ENCODE results near the gene ATOSB.

Gene ATOSB

GRCh38 chr9:35085078-35085477, 30.6 kb downstream of the ATOSB start:
- no peak overlapping the region for H3K4me3 Mint-ChIP-seq
- H3K36me3 Mint-ChIP-seq (ENCODE audit: low read depth) = peaks cover 17% of the 10 kb centered on the region
- H3K9me3 Mint-ChIP-seq = no peaks in the 10 kb centered on the region
- H3K27ac Mint-ChIP-seq = no peak overlapping the region
- peaks cover 4% of the 10 kb centered on the region for H3K4me1 Mint-ChIP-seq (ENCODE audit: low read depth)
- DNase-seq (ENCODE audit: low spot score) = no peak
- no peaks in the 10 kb centered on the region for H3K27me3 Mint-ChIP-seq (ENCODE audit: low read depth)

DNA sequence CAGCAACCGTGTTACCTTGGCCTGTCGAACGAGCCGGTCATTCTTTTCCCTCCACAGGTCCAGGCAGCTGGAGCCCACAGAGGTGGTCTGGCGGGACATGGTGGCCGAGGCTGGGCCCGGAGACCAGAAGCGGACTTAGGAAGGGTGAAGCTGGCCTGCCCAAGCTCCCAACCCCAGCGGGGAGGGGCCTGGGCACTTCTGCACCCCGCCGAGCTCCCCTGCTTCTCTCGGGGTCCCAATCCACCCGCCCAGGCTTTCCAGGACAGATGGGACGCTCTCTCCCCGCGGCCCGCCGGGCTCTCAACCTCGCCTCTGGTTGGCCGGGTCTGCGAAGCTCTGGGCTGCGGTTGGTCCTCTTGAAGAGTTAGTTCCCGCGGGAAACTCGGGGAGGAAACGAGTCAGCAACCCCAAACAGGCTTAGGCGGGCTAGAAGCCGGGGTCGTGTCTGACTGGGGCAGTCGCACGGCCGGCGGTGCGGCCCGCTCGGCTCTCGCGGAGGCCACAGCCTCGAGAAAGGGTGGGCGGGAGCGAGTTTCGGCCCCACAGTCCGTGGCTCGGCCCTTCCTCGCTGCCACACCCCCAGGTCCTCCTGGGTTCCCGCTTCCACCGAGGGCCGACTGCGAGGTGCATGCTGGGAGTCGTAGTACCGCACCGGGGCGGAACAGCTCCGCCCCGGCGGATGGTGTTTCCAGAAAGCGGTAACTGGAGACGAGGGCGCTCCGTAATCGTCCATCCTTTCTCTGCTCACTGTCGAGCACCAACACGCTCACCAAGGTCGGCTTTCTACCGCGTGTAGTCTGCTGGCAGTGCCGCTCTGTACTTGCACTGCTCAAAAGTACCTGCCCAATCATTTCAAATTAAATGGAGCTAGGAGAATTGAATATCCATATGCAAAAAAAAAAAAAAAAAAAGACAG, 36.0 kb downstream of the ATOSB start, which contains the start of gene FANCG:
TSS of gene FANCG (minus strand) at position 517 of the 916 bp plus-strand sequence. CDS start at position 99, 418 bp downstream.
- Mint-ChIP-seq H3K27ac (peak within 1 kb of the TSS; percentile 99), H3K4me1 (ENCODE audit: low read depth) (peaks cover 26% of the 10 kb centered on the region), H3K27me3 (ENCODE audit: low read depth) (no peaks in the 10 kb centered on the region), H3K4me3 (peak within 1 kb of the TSS; percentile 93), H3K36me3 (ENCODE audit: low read depth) (peaks cover 26% of the 10 kb centered on the region), H3K9me3 (no peaks in the 10 kb centered on the region)
- peak; percentile 92 for DNase-seq (ENCODE audit: low spot score)

DNA sequence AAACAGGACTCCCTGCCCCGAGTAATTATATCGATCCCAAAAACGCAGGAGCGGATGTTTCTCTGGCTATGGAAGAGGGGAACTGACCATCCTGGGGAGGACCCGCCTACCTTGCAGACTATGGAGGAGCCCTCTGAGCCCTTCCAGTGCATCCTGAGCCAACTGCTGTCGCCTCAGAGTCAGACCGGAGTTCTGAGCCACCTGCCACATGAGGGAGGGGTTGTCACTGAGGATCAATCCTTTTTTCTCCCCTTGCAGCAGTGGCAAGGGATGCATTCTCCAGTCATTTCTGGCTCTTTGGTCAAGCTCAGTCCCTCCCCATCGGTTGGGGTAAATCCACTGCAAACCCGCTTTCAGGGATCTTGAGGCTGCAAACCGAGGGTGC, 36.6 kb downstream of the ATOSB start:
- Mint-ChIP-seq H3K4me3 (peak overlapping the region; percentile 93), H3K36me3 (ENCODE audit: low read depth) (peaks cover 32% of the 10 kb centered on the region), H3K27me3 (ENCODE audit: low read depth) (no peaks in the 10 kb centered on the region), H3K4me1 (ENCODE audit: low read depth) (peaks cover 26% of the 10 kb centered on the region), H3K9me3 (no peaks in the 10 kb centered on the region), H3K27ac (peak overlapping the region; percentile 99)
- no peak for DNase-seq (ENCODE audit: low spot score)

- DNase-seq (ENCODE audit: low spot score) = no peak
- peaks cover 29% of the 10 kb centered on the region for H3K4me1 Mint-ChIP-seq (ENCODE audit: low read depth)
- H3K4me3 Mint-ChIP-seq = peak overlapping the region; percentile 93
- no peaks in the 10 kb centered on the region for H3K9me3 Mint-ChIP-seq
- peak overlapping the region; percentile 67 for H3K27ac Mint-ChIP-seq
- H3K27me3 Mint-ChIP-seq (ENCODE audit: low read depth) = no peaks in the 10 kb centered on the region
- H3K36me3 Mint-ChIP-seq (ENCODE audit: low read depth) = peaks cover 38% of the 10 kb centered on the region
These were observed 37.6 kb downstream of the ATOSB start for GRCh38 chr9:35078066-35078465.

DNA sequence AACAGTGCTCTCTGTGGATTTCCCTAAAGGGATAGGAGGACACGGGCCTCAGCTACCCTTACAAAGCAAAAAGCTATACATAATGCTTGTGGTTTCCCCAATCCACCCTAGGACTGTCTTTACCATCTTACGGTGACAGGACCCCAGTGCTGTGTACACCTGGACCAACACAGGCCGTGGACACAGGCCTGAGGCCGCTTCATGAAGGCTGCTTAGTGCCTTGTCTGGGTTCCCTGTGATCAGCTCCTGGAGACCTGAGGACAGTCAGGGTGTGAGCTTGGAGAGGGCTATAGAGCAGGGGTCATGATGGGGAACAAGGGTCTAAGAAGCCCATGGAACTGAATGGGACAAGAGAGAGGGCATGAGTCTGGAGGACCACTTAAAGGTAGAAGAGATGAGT, 38.8 kb downstream of the ATOSB start:
- Mint-ChIP-seq H3K4me1 (ENCODE audit: low read depth) (peaks cover 34% of the 10 kb centered on the region), H3K4me3 (peak overlapping the region; percentile 93), H3K27me3 (ENCODE audit: low read depth) (no peaks in the 10 kb centered on the region), H3K27ac (no peak overlapping the region), H3K9me3 (no peaks in the 10 kb centered on the region), H3K36me3 (ENCODE audit: low read depth) (peaks cover 44% of the 10 kb centered on the region)
- no peak for DNase-seq (ENCODE audit: low spot score)

DNA sequence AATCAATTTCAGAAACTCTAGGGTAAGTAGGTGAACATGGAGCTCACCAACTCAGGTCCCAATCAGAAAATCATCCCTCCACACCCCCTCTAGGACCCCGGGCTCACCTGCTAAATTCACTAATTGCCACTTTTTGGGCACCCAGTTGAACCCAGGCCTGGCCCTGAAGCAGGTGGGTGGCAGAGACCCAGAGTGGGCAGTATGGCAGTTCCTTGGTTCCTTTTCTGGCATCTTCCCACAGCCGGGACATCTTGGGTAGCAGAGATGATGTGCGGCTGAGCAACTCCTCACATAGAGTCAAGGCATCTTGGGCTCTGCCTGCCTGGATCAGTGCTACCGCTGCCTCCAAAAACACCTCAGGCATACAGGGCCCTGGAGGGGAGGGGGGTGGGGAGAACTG, 40.3 kb downstream of the ATOSB start:
- no peak overlapping the region for H3K27ac Mint-ChIP-seq
- no peak for DNase-seq (ENCODE audit: low spot score)
- H3K4me1 Mint-ChIP-seq (ENCODE audit: low read depth) = peaks cover 39% of the 10 kb centered on the region
- no peaks in the 10 kb centered on the region for H3K27me3 Mint-ChIP-seq (ENCODE audit: low read depth)
- no peaks in the 10 kb centered on the region for H3K9me3 Mint-ChIP-seq
- no peak overlapping the region for H3K4me3 Mint-ChIP-seq
- peaks cover 52% of the 10 kb centered on the region for H3K36me3 Mint-ChIP-seq (ENCODE audit: low read depth)

- H3K9me3 Mint-ChIP-seq = no peaks in the 10 kb centered on the region
- H3K4me1 Mint-ChIP-seq (ENCODE audit: low read depth) = peaks cover 39% of the 10 kb centered on the region
- DNase-seq (ENCODE audit: low spot score) = no peak
- no peak overlapping the region for H3K27ac Mint-ChIP-seq
- H3K27me3 Mint-ChIP-seq (ENCODE audit: low read depth) = no peaks in the 10 kb centered on the region
- H3K36me3 Mint-ChIP-seq (ENCODE audit: low read depth) = peaks cover 58% of the 10 kb centered on the region
- no peak overlapping the region for H3K4me3 Mint-ChIP-seq
These were observed 40.9 kb downstream of the ATOSB start for GRCh38 chr9:35074791-35075190.

- Mint-ChIP-seq H3K27me3 (ENCODE audit: low read depth) (no peaks in the 10 kb centered on the region), H3K27ac (peak overlapping the region; percentile 42), H3K9me3 (no peaks in the 10 kb centered on the region), H3K4me1 (ENCODE audit: low read depth) (peaks cover 41% of the 10 kb centered on the region), H3K4me3 (no peak overlapping the region), H3K36me3 (ENCODE audit: low read depth) (peaks cover 61% of the 10 kb centered on the region)
- DNase-seq (ENCODE audit: low spot score) = no peak
These were observed 41.5 kb downstream of the ATOSB start for GRCh38 chr9:35074141-35074540.

DNA sequence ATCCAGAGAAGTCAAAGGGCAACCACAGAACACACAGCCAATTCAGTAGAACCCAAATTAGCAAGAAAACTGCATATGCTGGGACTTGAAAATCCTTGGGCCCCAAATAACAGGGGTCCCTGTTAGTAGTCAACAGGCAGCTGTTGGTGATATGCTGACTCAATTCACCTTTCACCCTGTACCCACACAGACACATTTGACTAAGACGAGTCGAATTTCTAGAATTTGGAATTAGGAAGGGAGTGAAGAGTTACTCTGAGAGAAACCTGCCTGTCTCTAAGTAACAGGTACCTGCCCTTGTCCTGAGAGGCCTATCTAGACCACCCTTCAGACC, 42.4 kb downstream of the ATOSB start:
- peaks cover 65% of the 10 kb centered on the region for H3K36me3 Mint-ChIP-seq (ENCODE audit: low read depth)

GRCh38 chr9:35072461-35073278, 43.0 kb downstream of the ATOSB start, which contains the start of gene VCP:
Gene VCP (minus strand): TSS chr9:35072625. CDS start chr9:35072353, 272 bp downstream.
- Mint-ChIP-seq H3K9me3 (no peaks in the 10 kb centered on the region), H3K4me3 (peak within 1 kb of the TSS; percentile 88), H3K27ac (peak within 1 kb of the TSS; percentile 92), H3K27me3 (ENCODE audit: low read depth) (no peaks in the 10 kb centered on the region), H3K36me3 (ENCODE audit: low read depth) (peaks cover 67% of the 10 kb centered on the region), H3K4me1 (ENCODE audit: low read depth) (peaks cover 48% of the 10 kb centered on the region)
- peak; percentile 98 for DNase-seq (ENCODE audit: low spot score)

More for the DNA sequence above, 42.4 kb downstream of the ATOSB start:
- Mint-ChIP-seq H3K27ac (peak overlapping the region; percentile 92), H3K27me3 (ENCODE audit: low read depth) (no peaks in the 10 kb centered on the region), H3K4me3 (peak overlapping the region; percentile 88), H3K4me1 (ENCODE audit: low read depth) (peaks cover 49% of the 10 kb centered on the region), H3K9me3 (no peaks in the 10 kb centered on the region)
- DNase-seq (ENCODE audit: low spot score) = no peak

DNA sequence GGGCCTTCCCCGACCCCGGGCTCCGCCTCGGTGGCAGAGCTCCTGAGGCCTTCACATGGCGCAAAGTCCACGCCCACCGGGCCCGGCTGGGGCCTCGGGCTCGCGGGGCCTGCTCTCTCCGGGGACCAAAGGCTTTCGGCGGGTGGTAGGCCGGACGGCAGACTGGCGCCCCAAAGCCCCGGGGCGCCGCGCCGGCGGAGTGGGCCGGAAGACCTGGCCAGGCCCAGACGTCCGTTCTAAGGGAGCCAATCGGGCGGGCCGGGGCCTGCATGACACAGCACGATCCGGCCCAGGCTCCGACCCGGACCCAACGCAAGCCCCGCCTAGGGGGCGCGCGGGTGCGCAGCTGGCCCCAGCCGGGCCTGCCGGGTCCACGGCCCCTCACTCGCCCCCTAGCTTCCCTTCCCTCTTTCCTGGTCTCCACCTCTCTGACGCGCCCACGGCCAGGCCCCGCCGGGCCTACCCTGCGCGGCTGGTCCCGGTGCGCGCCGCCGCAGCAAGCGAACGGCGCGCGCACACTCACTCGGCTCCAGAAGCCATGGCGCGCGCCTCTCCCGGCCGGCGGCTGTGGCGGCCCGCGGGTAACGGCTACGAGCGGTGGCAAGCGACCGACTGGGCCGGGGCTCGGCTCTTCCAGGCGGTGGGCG, 43.7 kb downstream of the ATOSB start:
- peak; percentile 84 for DNase-seq (ENCODE audit: low spot score)
- Mint-ChIP-seq H3K36me3 (ENCODE audit: low read depth) (peaks cover 68% of the 10 kb centered on the region), H3K27ac (peak overlapping the region; percentile 92), H3K9me3 (no peaks in the 10 kb centered on the region), H3K4me3 (peak overlapping the region; percentile 88), H3K4me1 (ENCODE audit: low read depth) (peaks cover 45% of the 10 kb centered on the region), H3K27me3 (ENCODE audit: low read depth) (no peaks in the 10 kb centered on the region)

DNA sequence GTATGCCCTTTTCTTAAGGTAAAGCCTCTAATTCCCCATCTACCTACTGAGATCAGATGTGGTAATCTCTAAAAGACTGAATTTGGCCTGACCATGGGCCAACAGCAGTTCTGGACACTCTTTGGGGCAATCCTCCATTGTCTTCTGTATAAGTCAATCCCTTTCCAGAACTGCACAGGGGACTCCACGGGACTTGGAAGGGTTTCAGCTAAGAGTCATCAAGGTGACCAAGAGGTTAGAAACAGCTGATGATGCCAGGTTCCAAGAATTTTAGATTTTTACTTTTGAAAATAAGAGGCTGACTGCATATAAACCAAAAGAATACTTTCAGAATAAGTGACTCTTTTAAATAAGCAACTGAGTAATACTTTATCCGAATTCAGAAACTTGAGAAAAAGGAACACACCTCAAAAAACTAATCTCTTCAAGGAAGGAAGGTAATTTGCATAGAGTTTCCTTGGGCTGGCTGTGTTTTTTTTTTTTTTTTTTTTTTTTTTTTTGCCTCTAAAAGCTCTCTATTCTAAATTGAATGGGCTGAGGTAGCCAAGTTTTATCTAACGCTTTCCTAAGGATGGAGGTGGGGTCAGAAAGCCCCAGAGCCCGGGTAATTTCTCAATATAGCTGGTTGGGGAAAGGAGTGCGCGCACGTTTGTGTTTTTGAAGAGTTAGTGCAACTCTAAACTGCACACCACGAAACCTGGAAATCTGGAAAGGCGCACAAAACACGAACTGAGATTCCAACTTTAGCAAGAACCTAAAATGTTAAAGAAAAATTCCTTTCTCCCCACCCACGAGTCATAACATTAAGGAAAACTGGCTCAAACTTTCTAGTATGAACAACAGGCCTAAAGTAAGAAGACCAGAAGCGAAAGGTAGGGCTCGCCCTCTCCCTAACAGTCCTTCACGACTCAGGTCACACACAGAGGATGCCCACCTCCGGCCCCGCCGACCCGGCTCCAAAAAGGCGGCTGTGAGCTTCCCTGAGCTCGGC, 44.5 kb downstream of the ATOSB start:
- Mint-ChIP-seq H3K27me3 (ENCODE audit: low read depth) (no peaks in the 10 kb centered on the region), H3K36me3 (ENCODE audit: low read depth) (peaks cover 70% of the 10 kb centered on the region), H3K4me3 (peak overlapping the region; percentile 88), H3K4me1 (ENCODE audit: low read depth) (peaks cover 40% of the 10 kb centered on the region), H3K9me3 (no peaks in the 10 kb centered on the region), H3K27ac (peak overlapping the region; percentile 82)
- no peak for DNase-seq (ENCODE audit: low spot score)

GRCh38 chr9:35069020-35069419, 46.6 kb downstream of the ATOSB start:
- Mint-ChIP-seq H3K27ac (no peak overlapping the region), H3K36me3 (ENCODE audit: low read depth) (peaks cover 69% of the 10 kb centered on the region), H3K4me3 (peak overlapping the region; percentile 34), H3K27me3 (ENCODE audit: low read depth) (no peaks in the 10 kb centered on the region), H3K9me3 (no peaks in the 10 kb centered on the region), H3K4me1 (ENCODE audit: low read depth) (peaks cover 37% of the 10 kb centered on the region)
- DNase-seq (ENCODE audit: low spot score) = no peak
